Muscle layer of duodenum (tissue), 2 donors: Measurements from ENCODE around the gene TKFC.
"Not testable (repeated sequence)": the region's sequence is repeated elsewhere in the genome, so short reads cannot be mapped to it uniquely, and the experiment has no call there.

ENCODE experiments used
- H3K27ac ChIP-seq: one replicate; pipeline ENCODE4 v1.7.0; 2013; ENCODE audit warnings: mild to moderate bottlenecking, low read length
- H3K27me3 ChIP-seq: one replicate; pipeline ENCODE4 v1.7.0; 2013; ENCODE audit warnings: low read depth, mild to moderate bottlenecking, control low read depth, low read length
- H3K36me3 ChIP-seq, 2 donors: one replicate each; pipeline ENCODE4 v1.7.0; 2013; ENCODE audit warnings: low read length in 2 of 2, control low read depth in 1 of 2, mild to moderate bottlenecking in 1 of 2; ENCODE audit not compliant: insufficient read depth in 2 of 2, control insufficient read depth in 1 of 2
- H3K4me1 ChIP-seq, 2 donors: one replicate each; pipeline ENCODE4 v1.7.0; 2013; ENCODE audit warnings: low read length in 2 of 2, mild to moderate bottlenecking in 2 of 2, control low read depth in 1 of 2, moderate library complexity in 1 of 2; ENCODE audit not compliant: insufficient read depth in 2 of 2, control insufficient read depth in 1 of 2
- H3K4me3 ChIP-seq, 2 donors: one replicate each; pipeline ENCODE4 v1.7.0; 2013; ENCODE audit warnings: low read length in 2 of 2, low read depth in 1 of 2, mild to moderate bottlenecking in 1 of 2
- H3K9me3 ChIP-seq, 2 donors: one replicate each; pipeline ENCODE4 v1.7.0; 2013; ENCODE audit warnings: low read length in 2 of 2, control low read depth in 1 of 2, mild to moderate bottlenecking in 1 of 2; ENCODE audit not compliant: control insufficient read depth in 1 of 2
- donor health status: healthy.

Gene TKFC

GRCh38 chr11:61375761-61376108, 42.7 kb downstream of the TKFC start:
- H3K27ac ChIP-seq = no peak overlapping the region
- H3K4me3 ChIP-seq = no peak overlapping the region
- no peaks in the 10 kb centered on the region for H3K27me3 ChIP-seq
- no peaks in the 10 kb centered on the region for H3K9me3 ChIP-seq
- peaks cover 0 to 5% of the 10 kb centered on the region in 2 donors for H3K36me3 ChIP-seq
- no peaks in the 10 kb centered on the region for H3K4me1 ChIP-seq

- H3K4me3 ChIP-seq = no peak overlapping the region
- no peaks in the 10 kb centered on the region for H3K27me3 ChIP-seq
- no peaks in the 10 kb centered on the region for H3K9me3 ChIP-seq
- H3K36me3 ChIP-seq = peaks cover 0 to 5% of the 10 kb centered on the region in 2 donors
- H3K4me1 ChIP-seq = no peaks in the 10 kb centered on the region
- H3K27ac ChIP-seq = no peak overlapping the region
These were observed 44.6 kb downstream of the TKFC start for GRCh38 chr11:61377461-61378160.

- no peak overlapping the region for H3K4me3 ChIP-seq
- H3K27ac ChIP-seq = no peak overlapping the region
- H3K9me3 ChIP-seq = no peaks in the 10 kb centered on the region
- H3K36me3 ChIP-seq = peaks cover 0 to 5% of the 10 kb centered on the region in 2 donors
- no peaks in the 10 kb centered on the region for H3K4me1 ChIP-seq
- H3K27me3 ChIP-seq = no peaks in the 10 kb centered on the region
These were observed 45.8 kb downstream of the TKFC start for GRCh38 chr11:61378713-61379313.

- Histone ChIP-seq H3K27ac (no peak overlapping the region), H3K9me3 (no peaks in the 10 kb centered on the region), H3K27me3 (no peaks in the 10 kb centered on the region), H3K4me3 (no peak overlapping the region), H3K4me1 (peaks cover 0 to 4% of the 10 kb centered on the region in 2 donors), H3K36me3 (peaks cover 0 to under 1% of the 10 kb centered on the region in 2 donors)
These were observed 47.9 kb downstream of the TKFC start for GRCh38 chr11:61380884-61381283.

GRCh38 chr11:61383859-61384258, 50.8 kb downstream of the TKFC start:
- H3K4me3 ChIP-seq, H3K4me1 ChIP-seq, H3K27me3 ChIP-seq, H3K36me3 ChIP-seq, H3K9me3 ChIP-seq, H3K27ac ChIP-seq: not testable (repeated sequence)

- no peak overlapping the region for H3K4me3 ChIP-seq
- no peaks in the 10 kb centered on the region for H3K36me3 ChIP-seq
These were observed 51.5 kb downstream of the TKFC start for GRCh38 chr11:61384271-61385242.

GRCh38 chr11:61390161-61390560, 57.1 kb downstream of the TKFC start:
- no peak overlapping the region for H3K27ac ChIP-seq
- H3K4me1 ChIP-seq = peaks cover 5 to 22% of the 10 kb centered on the region in 2 donors
- H3K27me3 ChIP-seq = no peaks in the 10 kb centered on the region
- peaks cover 0 to 6% of the 10 kb centered on the region in 2 donors for H3K36me3 ChIP-seq
- no peaks in the 10 kb centered on the region for H3K9me3 ChIP-seq
- H3K4me3 ChIP-seq = no peak overlapping the region

More at GRCh38 chr11:61384271-61385242, 51.5 kb downstream of the TKFC start:
- Histone ChIP-seq H3K27me3 (no peaks in the 10 kb centered on the region), H3K4me1 (peaks cover 0 to 4% of the 10 kb centered on the region in 2 donors), H3K27ac (no peak overlapping the region), H3K9me3 (no peaks in the 10 kb centered on the region)

- Histone ChIP-seq H3K9me3 (no peaks in the 10 kb centered on the region), H3K4me3 (peak overlapping the region; percentile 95 to 98), H3K4me1 (peaks cover 5 to 18% of the 10 kb centered on the region in 2 donors), H3K36me3 (peaks cover 6 to 20% of the 10 kb centered on the region in 2 donors), H3K27ac (peak overlapping the region; percentile 57), H3K27me3 (no peaks in the 10 kb centered on the region)
These were observed 60.1 kb downstream of the TKFC start for GRCh38 chr11:61392981-61393595.
